Measurements from ENCODE around the gene DUSP15.

DNA sequence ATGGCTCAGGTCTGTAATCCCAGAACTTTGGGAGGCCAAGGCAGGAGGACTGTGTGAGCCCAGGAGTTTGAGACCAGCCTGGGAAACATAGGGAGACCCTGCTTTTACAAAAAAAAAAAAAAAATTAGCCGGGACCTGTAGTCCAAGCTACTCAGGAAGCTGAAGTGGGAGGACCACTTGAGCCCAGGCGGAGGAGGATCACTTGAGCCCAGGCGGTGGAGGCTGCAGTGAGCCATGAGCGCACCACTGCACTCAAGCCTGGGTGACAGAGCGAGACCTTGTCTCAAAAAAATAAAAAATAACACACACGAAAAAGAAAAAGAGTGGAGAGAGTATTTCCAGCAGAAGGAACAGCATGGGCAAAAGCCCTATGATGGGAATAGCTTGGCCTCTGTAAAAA is 2.1 kb upstream of the DUSP15 start:
- TF ChIP-seq, protein P1, sequence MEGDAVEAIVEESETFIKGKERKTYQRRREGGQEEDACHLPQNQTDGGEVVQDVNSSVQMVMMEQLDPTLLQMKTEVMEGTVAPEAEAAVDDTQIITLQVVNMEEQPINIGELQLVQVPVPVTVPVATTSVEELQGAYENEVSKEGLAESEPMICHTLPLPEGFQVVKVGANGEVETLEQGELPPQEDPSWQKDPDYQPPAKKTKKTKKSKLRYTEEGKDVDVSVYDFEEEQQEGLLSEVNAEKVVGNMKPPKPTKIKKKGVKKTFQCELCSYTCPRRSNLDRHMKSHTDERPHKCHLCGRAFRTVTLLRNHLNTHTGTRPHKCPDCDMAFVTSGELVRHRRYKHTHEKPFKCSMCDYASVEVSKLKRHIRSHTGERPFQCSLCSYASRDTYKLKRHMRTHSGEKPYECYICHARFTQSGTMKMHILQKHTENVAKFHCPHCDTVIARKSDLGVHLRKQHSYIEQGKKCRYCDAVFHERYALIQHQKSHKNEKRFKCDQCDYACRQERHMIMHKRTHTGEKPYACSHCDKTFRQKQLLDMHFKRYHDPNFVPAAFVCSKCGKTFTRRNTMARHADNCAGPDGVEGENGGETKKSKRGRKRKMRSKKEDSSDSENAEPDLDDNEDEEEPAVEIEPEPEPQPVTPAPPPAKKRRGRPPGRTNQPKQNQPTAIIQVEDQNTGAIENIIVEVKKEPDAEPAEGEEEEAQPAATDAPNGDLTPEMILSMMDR (IDR thresholded peaks at IDR 0.05) = no peak
- no peak for TF ChIP-seq POLR2A (IDR thresholded peaks at IDR 0.05)
